Measurements from ENCODE around the gene HNRNPL.
"Not testable (repeated sequence)": the region's sequence is repeated elsewhere in the genome, so short reads cannot be mapped to it uniquely, and the experiment has no call there.

HNRNPL gene

GRCh38 chr19:38813323-38813722 lies 36.5 kb downstream of the HNRNPL start:
- no peak for TF ChIP-seq CTCF (conservative IDR thresholded peaks at IDR 0.05)
- no peak for TF ChIP-seq ZFX (IDR thresholded peaks at IDR 0.05)
- peak overlapping the region; percentile 11; the same call in 1 of the 2 replicates for H3K27ac ChIP-seq

GRCh38 chr19:38812841-38813320 lies 36.9 kb downstream of the HNRNPL start, which contains the start of gene LGALS4:
Gene LGALS4 (minus strand): TSS chr19:38812945. CDS start chr19:38812886, 59 bp downstream.
- peak within 1 kb of the TSS; percentile 11; the same call in 1 of the 2 replicates for H3K27ac ChIP-seq
- TF ChIP-seq CTCF (conservative IDR thresholded peaks at IDR 0.05) (no peak), ZFX (IDR thresholded peaks at IDR 0.05) (no peak)

GRCh38 chr19:38812009-38812840 lies 37.6 kb downstream of the HNRNPL start:
- TF ChIP-seq CTCF (conservative IDR thresholded peaks at IDR 0.05), result no peak
- no peak for TF ChIP-seq ZFX (IDR thresholded peaks at IDR 0.05)
- H3K27ac ChIP-seq, result no peak overlapping the region

GRCh38 chr19:38809592-38810252 lies 40.1 kb downstream of the HNRNPL start:
- no peak for TF ChIP-seq ZFX (IDR thresholded peaks at IDR 0.05)
- no peak for TF ChIP-seq CTCF (conservative IDR thresholded peaks at IDR 0.05)
- no peak overlapping the region for H3K27ac ChIP-seq

GRCh38 chr19:38808741-38809140 lies 41.0 kb downstream of the HNRNPL start:
- TF ChIP-seq ZFX (IDR thresholded peaks at IDR 0.05) (no peak), CTCF (conservative IDR thresholded peaks at IDR 0.05) (no peak)
- no peak overlapping the region for H3K27ac ChIP-seq

GRCh38 chr19:38807374-38808098 lies 42.2 kb downstream of the HNRNPL start:
- H3K27ac ChIP-seq, result not testable (repeated sequence)

GRCh38 chr19:38806371-38806770 lies 43.4 kb downstream of the HNRNPL start:
- no peak overlapping the region for H3K27ac ChIP-seq
- TF ChIP-seq CTCF (conservative IDR thresholded peaks at IDR 0.05) (no peak), ZFX (IDR thresholded peaks at IDR 0.05) (no peak)
